GM21737 (cell line): Measurements from ENCODE around the gene CCNYL1.

Source experiments
- ATAC-seq: cut with Tn5 transposase; IDR thresholded peaks from one replicate; pipeline ENCODE4 v1.9.1; 2021; ENCODE audit warnings: mild to moderate bottlenecking, moderate library complexity; ENCODE audit not compliant: unreplicated experiment

CCNYL1 gene

DNA sequence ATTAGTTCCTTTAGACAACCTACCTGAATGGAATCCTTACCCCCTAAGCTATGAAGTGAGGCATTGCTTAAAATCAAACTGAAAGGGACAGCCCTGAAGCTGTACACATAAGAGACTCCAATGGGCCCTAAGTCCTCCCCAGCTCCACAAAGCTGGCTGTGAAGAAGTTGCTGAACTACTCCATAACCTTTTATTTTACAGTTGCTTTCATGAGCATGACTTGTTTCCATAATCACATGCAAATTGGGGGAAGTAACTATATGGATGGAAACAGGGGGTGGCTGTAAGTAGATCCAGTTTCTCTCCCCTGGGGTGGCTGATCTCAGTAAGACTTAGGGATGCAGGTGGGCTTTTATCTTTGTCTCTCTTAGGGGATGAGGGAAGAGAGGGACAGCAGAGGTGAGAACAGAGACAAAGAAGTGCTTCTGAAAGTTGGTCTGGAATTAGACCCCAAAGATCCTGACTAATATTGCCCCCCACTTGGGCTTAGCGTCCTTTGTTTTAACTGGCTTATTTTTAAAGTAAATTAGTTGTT lies 52.7 kb downstream of the CCNYL1 start:
- no peak for ATAC-seq

DNA sequence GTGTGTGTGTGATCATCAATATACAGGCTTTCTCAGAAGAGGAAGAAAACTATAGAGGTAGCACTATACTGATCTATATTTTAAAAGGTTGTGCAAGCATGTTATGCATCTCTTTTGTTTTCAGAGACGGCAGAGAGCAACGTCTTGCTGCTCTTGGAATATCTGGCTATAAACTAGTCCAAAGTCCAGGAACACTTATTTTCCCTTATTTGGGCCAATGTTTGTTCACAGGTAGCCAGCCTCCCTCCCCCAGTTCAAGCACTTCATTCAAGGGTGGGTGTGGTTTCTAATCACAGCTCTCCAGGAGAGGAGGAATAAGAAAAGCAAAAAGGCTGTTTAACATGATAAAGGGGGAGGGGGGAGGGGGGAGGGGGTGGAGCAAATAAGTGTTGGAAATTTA lies 54.1 kb downstream of the CCNYL1 start:
- no peak for ATAC-seq

DNA sequence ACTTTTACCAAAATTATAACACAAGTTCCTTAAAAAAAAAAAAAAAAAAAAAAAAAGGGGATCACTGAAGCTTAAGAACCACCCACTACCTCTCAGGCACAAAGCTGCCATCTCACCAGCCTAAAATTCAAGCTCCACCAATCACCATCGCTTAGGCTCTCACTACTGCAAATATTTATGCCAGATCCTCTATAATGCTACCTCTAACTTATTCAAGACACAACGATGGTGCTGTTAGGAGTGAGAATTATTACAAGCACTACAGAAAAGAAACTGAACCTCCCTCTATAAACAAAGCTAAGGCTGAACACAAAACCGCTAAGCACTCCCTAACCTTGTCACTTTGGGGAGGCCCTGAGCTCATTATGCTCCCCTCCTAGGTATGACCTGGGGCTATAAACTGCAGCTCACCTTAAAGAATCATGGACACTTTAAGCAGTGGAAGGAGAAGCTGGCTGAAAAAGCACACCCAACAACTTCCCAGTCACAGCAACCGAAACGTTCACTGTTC lies 54.7 kb downstream of the CCNYL1 start:
- no peak for ATAC-seq

DNA sequence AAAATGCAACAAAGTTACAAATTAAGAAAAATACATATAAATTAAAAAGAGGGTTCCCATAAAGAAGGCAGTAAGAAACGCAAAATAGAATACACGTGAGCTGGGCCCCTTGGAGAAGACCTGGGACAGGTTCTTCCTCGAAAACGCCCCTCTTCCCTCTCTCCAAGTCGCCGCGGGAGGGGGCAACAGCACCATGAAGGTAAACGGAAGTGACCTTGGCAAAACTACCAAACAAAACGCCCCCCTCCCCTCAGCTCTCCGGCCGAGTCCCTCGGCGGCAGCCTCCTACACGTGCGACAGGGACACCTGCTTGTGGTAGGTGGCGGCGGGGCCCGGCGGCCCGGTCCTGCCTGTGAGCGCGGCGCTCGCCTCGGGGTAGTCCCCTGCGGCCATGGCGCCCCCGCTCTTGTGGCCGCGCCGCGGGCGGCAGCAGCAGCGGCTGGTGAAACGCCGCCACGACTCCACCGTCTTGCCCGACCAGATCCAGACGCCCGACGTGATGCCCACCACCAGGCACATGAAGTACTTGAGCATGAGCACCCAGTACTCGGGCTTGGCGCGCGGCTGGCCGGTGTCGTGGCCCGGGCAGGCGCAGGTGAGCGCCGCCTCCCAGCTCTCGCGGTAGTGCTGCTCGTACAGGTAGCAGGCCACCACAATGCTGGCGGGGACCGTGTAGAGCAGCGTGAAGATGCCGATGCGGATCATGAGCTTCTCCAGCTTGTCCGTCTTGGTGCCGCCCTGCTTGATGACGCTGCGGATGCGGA lies 55.4 kb downstream of the CCNYL1 start:
- no peak for ATAC-seq

DNA sequence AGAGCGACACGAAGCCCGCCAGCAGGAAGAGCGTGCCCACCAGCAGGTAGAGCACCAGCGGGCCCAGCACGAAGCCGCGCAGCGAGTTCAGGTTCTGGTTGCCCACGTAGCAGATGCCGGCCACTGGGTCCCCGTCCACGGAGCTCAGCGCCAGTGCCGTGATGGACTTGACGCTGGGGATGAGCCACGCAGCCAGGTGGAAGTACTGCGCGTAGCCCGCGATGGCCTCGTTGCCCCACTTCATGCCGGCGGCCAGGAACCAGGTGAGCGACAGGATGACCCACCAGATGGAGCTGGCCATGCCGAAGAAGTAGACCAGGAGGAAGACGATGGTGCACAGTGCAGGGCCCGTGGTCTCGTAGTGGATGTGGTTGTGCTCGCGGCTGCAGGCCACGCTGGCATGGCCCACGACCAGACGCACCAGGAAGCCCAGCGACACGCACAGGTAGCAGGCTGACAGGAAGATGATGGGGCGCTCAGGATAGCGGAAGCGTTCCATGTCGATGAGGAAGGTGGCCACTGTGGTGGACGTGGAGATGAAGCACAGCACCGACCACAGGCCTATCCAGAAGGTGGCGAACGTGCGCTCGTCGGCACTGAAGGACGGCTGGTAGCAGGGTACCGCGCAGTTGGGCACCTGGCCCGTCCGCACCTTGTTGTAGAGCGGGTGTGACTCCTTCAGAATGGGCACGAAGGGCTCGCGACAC lies 56.2 kb downstream of the CCNYL1 start:
- ATAC-seq, result no peak

DNA sequence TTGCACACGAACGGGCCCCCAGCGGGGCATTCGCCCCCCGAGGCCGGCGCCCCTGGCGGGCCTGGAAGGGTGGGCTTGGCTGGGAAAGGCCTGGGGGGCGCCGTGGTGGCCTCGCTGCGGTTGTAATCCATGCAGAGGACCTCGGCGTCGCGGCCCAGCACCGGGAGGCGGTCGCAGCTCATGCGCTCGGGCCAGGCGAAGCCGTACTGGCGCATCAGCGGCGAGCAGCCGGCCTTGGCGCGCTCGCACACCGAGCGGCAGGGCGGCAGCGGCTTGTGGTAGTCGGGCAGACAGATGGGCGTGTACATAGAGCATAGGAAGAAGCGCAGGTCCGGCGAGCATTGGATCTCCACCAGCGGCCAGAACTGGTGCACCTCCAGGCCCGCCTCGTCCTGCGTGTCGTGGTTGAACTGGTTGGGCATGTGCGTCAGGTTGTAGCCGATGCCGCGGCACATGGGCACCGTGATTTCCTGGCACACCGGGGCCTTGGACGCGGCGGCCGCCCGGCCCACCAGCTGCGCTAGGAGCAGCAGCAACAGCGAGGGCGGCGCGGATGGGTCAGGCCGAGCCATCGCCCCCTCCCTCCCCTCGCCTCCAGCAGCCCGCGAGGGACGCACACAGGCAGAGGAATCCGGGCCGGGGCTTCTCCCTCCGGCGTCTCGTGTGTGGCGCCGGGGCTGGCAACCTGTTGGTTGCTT lies 56.9 kb downstream of the CCNYL1 start:
- ATAC-seq, result no peak

DNA sequence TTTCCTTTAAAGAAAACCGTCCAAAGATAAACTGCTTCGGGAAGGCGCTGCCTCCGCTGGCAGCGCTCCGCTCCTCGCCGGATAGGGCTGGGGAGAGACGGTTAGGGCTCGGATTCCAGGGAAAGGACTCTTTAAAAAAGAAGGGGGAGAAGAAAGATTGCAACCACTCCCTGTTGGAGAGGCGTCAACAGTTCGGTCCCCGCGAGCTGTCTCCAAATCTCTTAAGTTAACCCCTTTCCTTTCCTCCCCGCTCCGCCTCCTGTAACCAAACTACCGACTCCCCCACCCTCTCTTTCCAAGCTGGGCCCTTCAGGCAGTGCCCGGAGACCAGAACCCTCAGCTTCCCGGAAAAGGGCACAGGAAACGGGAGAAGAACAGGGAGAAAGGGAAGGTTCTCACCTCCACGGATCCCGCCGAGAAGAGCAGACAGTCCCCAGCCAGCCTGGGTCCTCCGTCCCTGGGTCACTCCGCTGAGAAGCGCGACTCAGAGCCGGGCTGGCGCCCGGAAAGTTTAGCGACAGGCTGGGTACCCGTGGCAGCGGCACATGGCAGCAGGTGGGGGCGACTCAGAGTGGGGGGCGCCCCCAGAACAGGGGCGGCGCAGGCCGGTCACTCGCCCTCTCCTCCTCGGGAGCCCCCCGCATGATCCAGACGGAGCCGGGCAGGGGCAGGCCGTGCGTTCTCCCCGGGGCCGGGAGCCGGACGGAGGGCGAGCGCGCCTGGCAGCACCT lies 57.6 kb downstream of the CCNYL1 start:
- ATAC-seq, result peak; percentile 13

DNA sequence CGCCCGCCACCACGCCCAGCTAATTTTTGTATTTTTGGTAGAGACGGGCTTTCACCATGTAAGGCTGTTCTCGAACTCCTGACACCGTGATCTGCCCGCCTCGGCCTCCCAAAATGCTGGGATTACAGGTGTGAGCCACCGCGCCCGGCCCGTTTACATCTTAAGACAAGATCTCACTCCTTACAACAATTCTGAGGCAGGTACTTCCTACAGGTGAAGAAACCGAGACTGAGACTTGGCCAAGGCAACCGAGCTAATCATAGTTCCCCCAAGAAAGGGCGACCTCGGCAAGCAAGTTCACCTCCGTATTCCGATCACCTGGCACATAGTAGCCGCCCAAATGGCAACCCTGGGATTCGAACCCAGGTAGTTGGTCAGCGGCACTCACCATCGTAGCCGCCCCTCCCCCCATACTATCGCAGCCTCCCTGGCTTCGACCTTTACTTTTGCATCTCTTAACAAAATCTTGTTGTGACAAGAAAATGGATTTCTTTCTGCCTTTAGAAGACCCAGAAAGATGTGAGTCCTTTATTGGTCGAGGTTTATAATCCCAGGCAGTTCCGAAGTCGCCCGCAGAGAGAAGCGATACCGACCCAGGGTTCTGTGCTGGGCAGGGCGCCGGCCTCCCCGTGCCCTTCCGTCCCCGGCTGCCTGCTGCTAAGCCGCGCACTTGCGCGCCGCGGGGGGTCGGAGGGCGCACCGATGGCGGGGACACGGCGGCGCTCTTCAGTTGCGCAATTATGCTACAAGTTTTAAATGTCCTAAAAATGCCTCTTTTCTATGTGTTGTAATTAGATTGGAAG lies 59.4 kb downstream of the CCNYL1 start:
- ATAC-seq, result no peak

DNA sequence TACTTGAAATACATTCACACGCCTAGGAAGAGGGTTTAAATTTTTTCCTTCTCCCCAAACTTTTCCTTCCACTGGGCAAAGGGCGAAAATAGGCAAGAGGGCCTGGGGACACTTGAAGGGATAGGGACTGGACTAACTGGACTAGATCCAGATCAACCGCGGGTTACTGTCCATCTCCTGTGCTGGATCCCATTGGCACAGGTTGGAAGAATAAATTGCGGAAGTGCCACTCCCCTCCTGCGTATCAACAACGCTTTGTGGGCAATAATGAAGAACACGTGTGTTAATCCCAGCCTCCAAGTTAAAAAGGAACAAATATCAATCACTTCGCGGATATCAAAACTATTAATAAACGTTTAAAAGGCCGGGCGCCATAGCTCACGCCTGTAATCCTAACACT lies 60.0 kb downstream of the CCNYL1 start:
- ATAC-seq, result no peak

DNA sequence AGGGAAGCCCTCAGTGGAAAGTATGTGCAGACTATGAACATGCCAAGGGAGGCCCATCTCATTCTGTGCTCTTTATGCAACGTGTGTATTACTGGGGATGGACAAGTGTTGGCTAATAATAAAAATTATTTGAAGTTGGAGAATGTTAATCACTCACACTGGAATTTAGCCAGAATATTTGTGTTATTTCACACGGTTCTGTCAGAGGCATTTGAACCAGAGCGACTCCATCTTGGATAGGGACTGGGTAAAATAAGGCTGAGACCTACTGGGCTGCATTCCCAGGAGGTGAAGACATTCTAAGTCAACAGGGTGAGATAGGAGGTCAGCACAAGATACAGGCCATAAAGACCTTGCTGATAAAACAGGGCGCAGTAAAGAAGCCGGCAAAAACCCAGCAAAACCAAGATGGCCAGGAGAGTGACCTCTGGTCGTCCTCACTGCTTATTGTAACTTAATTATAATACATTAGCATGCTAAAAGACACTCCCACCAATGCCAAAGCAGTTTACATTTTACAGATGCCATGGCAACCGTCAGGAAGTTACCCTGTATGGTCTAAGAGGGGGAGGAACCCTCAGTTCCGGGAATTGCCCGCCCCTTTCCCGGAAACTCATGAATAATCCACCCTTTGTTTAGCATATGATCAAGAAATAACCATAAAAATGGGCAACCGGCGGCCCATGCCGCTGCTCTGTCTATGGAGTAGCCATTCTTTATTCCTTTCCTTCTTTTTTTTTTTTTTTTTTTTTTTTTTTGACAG lies 60.8 kb downstream of the CCNYL1 start:
- ATAC-seq, result no peak

DNA sequence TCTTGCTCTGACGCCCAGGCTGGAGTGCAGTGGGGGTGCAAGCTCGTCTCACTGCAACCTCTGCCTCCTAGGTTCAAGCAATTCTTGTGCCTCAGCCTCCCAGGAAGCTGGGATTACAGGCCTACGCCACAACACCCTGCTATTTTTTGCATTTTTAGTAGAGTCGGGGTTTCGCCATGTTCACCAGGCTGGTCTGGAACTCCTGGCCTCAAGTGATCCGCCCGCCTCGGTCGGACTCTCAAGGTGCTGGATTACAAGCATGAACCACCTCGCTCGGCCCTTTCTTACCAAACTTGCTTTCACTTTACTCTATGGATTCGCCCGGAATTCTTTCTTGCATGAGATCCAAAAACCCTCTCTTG lies 61.4 kb downstream of the CCNYL1 start:
- no peak for ATAC-seq

DNA sequence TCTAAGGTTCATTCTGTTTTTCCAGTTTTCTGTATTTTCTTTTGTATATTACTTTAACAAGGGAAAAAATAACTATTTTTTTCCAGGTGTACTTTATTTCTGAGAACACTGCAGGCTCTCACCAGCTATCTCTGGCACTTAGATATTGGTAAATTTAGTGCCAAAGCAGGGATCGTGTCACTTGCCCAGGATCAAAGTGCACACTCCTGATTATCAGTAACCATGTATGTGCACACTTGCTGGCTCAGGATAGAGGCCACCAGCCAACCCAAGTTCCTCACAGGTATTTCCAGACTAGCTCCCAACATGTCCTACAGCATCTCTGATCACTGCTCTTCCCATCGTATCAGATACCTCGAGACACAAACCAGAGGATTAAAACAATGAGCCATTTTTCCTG lies 64.0 kb downstream of the CCNYL1 start:
- ATAC-seq, result no peak

DNA sequence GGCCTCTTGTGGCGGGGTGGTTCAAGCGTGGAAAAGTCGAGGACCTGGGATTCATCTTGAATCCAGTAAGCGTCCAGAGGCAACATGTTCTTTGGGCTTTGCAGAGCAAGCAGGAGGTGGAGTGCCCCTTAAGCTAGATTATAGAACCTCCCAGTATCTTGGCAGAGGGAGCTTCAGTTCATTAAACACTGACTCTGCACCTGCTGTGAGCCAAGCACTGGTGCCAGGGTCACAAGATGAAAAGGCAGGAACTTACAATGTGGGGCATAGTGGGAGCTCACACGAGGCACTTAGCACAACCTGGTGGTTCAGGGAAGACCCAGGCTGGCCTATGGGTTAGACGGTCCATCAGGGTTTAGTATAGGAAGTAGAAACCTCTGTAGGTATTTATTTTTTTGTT lies 65.7 kb downstream of the CCNYL1 start:
- ATAC-seq, result no peak

DNA sequence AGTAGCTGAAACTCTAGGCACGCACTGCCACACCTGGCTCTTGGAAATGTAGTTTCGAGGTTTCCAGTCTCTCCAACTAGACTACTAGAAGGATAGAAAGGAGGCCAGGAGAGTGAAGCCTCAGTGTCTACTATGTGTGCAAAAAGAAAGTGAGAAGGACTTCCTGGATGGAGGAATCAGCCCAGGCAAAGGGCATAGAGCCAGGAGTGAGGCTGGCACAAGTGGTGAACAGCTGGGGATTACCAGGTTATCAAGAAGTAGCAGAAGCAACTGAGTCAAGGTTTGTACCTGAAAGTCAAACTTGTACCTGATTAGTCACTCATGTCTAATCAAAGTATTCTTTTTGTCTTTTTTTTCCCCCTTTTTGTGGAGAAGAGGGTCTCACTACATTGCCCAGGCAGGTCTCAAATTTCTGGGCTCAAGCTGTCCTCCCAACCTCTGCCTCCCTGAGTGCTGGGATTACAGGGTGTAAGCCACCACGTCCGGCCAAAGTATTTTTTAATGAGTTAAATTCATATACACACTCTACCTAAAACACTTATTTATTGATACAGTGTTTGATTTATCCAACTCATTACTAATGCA lies 67.0 kb downstream of the CCNYL1 start:
- ATAC-seq, result no peak

DNA sequence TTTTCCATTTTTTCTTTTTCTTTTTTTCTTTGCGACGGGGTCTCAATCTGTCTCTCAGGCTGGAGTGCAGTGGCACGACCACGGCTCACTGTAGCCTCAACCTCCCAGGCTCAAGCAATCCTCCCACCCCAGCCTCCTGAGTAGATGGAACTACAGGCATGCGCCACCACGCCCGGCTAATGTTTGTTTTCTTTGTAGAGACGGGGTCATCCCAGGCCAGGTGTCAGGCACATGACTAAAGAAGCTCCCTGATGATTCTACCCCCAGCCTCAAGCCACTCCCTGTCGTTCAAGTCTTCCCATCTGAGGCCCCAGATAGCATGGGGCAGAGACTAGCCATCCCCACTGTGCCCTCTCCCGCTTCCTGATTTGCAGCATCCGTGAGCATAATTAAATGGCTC lies 68.1 kb downstream of the CCNYL1 start:
- ATAC-seq, result no peak

DNA sequence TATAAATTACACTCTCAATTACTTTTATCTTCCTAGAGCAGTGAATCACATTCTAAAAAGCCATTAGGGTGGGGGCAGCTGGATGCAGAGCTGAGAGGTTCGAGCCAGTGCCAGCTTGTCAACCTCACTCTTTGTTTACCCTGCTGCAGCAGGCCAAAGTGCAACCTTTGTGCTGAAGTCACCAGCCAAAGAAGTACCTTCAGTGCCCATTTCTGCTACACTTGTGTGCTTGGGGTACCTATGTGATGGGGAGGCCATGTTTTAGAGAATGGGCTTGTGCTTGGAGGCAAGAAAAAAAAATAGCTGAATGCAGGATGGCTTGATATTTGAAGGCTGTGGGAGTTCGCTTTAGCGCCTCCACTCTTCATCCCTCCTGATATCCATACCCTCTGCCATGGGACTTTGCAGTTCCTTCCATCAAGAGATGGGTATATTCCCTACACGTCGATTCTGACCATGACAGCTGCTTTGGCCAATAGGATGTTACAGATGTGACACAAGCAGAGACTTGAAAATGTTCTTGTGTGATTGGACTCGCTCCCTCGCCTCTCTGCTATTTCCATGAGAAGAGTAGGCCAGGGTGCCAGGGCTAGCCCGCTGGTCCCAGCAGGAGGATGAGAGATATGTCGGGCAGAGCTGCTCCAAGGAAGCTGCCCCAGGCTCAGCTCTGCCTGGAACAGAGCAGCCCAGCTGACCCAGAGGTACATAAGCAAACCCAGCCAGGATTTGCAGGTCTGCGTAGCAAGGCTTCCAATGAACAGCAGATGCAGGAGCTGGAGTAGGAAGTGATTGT lies 71.0 kb downstream of the CCNYL1 start:
- ATAC-seq, result no peak

DNA sequence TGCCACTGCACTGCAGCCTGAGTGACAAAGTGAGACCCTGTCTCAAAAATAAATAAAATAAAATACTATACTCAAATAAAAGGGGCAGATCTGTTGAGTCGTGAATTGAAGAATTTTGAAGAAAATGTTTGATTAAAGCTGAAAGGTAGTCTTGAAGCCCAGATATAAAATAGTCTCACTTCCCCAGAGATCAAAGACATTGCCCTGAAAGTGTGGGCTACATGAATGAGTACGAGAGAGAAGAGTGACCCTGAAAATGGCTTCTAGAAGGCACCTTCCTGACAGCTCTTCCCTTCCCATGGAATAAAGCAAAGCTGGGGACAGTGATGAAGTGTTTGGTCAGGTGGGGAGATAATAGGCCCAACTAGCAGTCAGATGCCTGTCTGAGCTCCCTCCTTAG lies 72.1 kb downstream of the CCNYL1 start:
- no peak for ATAC-seq

DNA sequence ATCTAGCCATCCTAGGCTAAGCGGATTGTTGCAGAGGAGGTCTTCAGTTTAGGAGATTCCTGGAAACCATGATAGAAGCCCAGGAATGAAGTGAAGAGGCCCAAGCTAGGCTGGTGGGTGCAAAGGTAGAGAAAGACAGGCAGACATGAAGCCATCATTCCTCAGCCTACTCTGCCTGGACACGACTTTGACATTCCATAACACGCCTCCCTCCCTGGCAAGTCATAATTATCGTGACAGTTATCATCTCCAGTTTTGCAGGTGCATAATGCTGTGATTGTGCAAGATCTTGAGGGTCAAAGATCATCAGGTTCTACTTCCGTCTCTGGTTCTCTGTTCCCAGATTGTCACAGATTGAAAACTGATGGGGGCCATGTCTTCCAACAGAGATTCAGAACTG lies 73.5 kb downstream of the CCNYL1 start:
- ATAC-seq, result no peak
